ENCODE results near the gene ARAP1. TPM values are rescaled to one million over a fixed set of nuclear protein-coding genes. Genes with fewer than 3 reads are reported as not detected.

ARAP1 gene
- total RNA-seq, 1 donor from 2014 or later: 55.1 TPM

DNA sequence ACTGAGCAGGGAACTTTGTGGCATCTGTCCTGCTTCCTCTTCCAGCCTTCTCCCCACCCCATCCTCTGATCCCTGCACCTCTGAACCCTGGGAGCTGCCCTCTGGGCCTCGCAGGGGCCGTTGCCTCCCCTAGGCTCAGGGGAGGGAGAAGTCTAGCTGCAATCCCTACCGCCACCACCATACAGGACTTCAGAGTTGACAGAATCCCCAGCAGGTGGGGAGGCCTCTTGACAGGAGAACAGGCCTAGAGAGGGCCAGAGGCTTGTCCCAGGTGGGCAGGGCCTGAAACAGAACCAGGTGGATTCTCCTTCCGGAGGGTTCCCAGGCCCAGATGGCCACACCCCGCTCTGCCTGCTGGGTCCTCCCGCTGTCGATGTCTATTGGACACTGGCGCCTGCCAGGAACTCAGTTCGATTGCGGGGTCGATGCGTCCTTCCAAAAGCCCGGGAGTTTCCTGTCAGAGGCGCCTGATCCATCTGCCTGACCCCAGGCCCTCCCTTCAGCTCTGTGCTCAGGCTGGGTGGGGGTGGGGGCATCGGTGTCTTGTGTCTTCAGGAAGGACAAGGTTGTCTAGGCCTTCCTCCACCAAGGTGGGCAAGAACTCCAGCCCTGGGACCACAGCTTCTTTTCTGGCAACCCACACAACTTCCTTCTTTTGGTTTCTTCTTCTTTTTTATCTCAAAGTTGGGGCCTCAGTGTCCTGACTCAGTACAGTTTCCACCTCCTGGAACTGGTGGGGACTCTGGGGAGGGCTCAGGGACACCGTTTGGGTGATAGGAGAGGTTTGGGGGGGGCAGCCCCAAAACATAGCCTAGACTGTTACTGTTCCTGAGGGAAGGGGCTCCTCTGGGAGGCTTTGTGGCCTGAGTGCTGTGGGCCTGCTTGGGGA, 35.3 kb upstream of the ARAP1 start:
- DNase-seq (ENCODE audit: low spot score): no peak
- H3K4me1 Mint-ChIP-seq (ENCODE audit: unreplicated experiment): peaks cover 6% of the 10 kb centered on the region
- no peaks in the 10 kb centered on the region for H3K36me3 Mint-ChIP-seq (ENCODE audit: low read depth, unreplicated experiment)
- H3K27ac Mint-ChIP-seq (ENCODE audit: unreplicated experiment): no peak overlapping the region
- H3K9me3 Mint-ChIP-seq (ENCODE audit: unreplicated experiment): no peaks in the 10 kb centered on the region
- H3K4me3 Mint-ChIP-seq (ENCODE audit: unreplicated experiment): no peak overlapping the region
- H3K27me3 Mint-ChIP-seq (ENCODE audit: unreplicated experiment): peaks cover 9% of the 10 kb centered on the region
- TF ChIP-seq, protein P1, sequence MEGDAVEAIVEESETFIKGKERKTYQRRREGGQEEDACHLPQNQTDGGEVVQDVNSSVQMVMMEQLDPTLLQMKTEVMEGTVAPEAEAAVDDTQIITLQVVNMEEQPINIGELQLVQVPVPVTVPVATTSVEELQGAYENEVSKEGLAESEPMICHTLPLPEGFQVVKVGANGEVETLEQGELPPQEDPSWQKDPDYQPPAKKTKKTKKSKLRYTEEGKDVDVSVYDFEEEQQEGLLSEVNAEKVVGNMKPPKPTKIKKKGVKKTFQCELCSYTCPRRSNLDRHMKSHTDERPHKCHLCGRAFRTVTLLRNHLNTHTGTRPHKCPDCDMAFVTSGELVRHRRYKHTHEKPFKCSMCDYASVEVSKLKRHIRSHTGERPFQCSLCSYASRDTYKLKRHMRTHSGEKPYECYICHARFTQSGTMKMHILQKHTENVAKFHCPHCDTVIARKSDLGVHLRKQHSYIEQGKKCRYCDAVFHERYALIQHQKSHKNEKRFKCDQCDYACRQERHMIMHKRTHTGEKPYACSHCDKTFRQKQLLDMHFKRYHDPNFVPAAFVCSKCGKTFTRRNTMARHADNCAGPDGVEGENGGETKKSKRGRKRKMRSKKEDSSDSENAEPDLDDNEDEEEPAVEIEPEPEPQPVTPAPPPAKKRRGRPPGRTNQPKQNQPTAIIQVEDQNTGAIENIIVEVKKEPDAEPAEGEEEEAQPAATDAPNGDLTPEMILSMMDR (IDR thresholded peaks at IDR 0.05; ENCODE audit: unreplicated experiment): no peak

DNA sequence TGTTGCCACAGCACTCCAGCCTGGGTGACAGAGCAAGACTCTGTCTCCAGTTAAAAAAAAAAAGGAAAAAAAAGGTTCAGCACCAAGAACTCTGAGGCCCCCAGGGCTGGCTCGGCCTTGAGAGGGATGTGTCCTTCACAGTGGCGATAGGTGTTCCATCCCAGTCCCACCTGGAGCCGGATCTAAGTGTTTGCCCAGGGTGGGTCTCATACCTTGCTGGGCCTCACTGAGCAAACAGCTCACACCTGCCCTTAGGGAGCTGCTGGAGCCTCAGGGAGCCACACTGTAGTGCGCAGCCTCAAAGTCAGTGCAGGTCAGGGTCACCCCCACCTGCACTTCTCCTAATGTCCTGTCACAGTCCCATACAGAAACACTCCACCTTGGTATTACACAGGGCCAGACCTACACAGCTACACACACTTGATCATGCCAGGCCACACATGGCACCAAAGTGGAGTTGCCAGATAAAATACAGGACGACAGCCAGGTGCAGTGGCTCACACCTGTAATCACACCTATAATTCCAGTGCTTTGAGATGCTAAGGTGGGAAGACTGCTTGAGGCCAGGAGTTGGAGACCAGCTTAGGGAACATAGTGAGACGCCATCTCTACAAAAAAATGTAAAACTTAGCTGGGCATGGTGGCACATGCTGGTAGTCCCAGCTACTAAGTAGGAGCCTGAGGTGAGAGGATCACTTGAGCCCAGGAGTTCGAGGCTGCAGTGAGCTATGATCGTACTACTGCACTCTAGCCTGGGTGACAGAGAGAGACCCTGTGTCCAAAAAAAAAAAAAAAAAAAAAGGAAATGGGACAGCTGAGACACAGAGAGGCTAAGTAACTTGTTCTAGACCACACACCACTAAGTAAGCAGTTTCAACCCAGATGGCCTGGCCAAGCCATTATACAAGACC, 34.4 kb upstream of the ARAP1 start:
- TF ChIP-seq, protein P1 (IDR thresholded peaks at IDR 0.05; ENCODE audit: unreplicated experiment): no peak
- Mint-ChIP-seq H3K36me3 (ENCODE audit: low read depth, unreplicated experiment) (no peaks in the 10 kb centered on the region), H3K27me3 (ENCODE audit: unreplicated experiment) (peaks cover 9% of the 10 kb centered on the region), H3K27ac (ENCODE audit: unreplicated experiment) (no peak overlapping the region), H3K9me3 (ENCODE audit: unreplicated experiment) (no peaks in the 10 kb centered on the region), H3K4me1 (ENCODE audit: unreplicated experiment) (peaks cover 13% of the 10 kb centered on the region), H3K4me3 (ENCODE audit: unreplicated experiment) (no peak overlapping the region)
- DNase-seq (ENCODE audit: low spot score): no peak

DNA sequence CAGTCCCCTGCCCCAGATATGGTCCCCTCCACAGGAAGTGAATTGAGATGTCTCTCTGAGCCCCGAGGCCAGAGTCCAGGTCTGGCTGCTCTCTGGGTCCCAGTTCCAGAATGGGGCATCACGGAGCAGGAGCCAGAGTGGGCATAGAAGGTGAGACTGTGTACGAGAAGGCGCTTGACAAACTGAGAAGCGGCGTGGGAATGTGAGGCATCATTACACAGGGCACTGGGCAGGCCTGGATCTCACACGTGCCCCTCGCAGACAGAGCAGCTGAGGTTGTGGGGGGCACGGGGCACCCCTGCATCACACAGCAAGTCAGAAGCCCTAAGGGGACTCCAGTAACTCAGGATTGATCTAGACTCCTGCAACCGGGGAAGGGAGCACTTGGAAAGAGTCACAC, 32.5 kb upstream of the ARAP1 start:
- Mint-ChIP-seq H3K36me3 (ENCODE audit: low read depth, unreplicated experiment) (peaks cover 4% of the 10 kb centered on the region), H3K9me3 (ENCODE audit: unreplicated experiment) (no peaks in the 10 kb centered on the region), H3K4me3 (ENCODE audit: unreplicated experiment) (no peak overlapping the region), H3K27ac (ENCODE audit: unreplicated experiment) (no peak overlapping the region), H3K27me3 (ENCODE audit: unreplicated experiment) (peaks cover 11% of the 10 kb centered on the region), H3K4me1 (ENCODE audit: unreplicated experiment) (peaks cover 13% of the 10 kb centered on the region)
- no peak for DNase-seq (ENCODE audit: low spot score)
- TF ChIP-seq, protein P1 (IDR thresholded peaks at IDR 0.05; ENCODE audit: unreplicated experiment): no peak

DNA sequence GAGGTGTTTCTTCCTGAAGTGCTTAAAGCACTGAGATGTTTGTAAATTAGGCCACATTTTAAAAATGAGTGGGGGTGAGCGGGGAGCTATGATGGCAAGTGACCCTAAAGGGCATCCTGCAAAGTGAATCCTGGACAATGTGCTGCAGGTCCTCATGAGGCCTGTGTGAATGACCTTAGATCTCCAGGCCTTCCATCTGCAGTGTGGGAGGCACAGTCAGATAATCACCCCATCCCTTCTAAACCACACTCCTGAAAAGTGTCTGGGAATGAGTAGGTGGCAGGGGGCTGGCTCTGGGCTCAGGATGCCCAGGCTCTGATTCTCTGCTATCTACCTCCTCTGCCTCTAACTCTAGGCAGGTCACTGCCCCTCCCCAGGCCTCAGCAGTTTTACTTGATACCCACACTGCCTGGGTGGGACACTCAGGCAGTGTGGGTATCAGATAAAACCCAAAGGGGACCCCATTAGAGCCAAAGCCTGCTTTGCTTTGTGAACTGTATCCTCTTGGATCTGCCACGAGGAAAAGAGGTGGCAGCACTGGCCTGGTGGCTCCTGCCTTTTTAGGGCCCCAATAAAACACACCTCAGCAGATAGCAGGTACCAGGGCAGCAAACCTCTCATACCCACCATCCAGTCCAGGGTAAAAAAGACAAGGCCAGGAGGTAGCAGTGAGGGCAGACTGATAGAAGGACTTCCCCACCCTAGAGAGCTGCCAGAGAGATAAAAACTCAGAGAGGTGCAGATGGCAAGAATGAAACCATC, 31.1 kb upstream of the ARAP1 start:
- no peak for DNase-seq (ENCODE audit: low spot score)
- H3K27me3 Mint-ChIP-seq (ENCODE audit: unreplicated experiment): peaks cover 13% of the 10 kb centered on the region
- H3K27ac Mint-ChIP-seq (ENCODE audit: unreplicated experiment): no peak overlapping the region
- TF ChIP-seq, protein P1 (IDR thresholded peaks at IDR 0.05; ENCODE audit: unreplicated experiment): no peak
- H3K36me3 Mint-ChIP-seq (ENCODE audit: low read depth, unreplicated experiment): peaks cover 6% of the 10 kb centered on the region
- no peaks in the 10 kb centered on the region for H3K9me3 Mint-ChIP-seq (ENCODE audit: unreplicated experiment)
- no peak overlapping the region for H3K4me3 Mint-ChIP-seq (ENCODE audit: unreplicated experiment)
- peaks cover 13% of the 10 kb centered on the region for H3K4me1 Mint-ChIP-seq (ENCODE audit: unreplicated experiment)
